Loucy (cell line): ENCODE results near the gene VDAC2.

ENCODE experiments used
- CTCF ChIP-seq: fragments of 200-600 bp; sonication (generic); conservative IDR thresholded peaks from 2 replicates; pipeline ENCODE4 v1.5.1; 2014; ENCODE audit warnings: mild to moderate bottlenecking, antibody characterized with exemption, low read length
- EZH2phosphoT487 ChIP-seq: fragments of 200-600 bp; IDR thresholded peaks from 2 replicates; pipeline ENCODE4 v1.6.1; 2018; ENCODE audit warnings: antibody characterized with exemption, mild to moderate bottlenecking, moderate library complexity, borderline replicate concordance

DNA sequence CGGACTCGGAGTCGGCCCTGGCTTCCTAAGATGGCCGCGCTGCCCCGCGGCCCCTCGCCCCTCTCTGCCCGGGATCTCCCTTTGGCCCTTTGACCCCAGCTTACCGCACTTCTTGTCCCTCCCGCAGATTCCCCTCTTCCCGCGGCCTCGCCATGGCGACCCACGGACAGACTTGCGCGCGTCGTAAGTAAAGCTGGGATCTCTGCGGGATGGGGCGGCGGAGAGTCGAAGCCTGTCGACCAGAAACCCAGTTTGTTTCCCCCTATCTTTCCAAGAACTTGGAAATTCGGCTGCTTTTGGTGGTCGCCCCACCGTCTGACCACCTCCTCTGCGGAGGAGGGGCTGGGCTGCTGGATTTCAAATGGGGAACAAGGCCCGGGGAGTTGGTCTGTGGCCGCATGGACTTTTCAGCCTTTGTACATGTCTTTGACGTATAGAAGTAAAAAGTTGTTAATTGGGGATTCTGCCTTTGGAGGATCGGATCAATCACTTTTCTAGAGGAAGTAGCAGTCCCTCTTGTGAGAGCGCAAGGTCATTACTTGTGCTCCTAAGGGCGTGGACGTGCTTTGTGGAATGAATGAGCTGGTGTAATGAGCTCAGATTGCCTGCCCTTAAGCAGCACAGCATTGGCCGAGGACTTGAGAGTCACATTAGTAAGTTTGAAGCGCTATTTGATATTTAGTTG is 553 bp downstream of the VDAC2 start:
- TF ChIP-seq CTCF: no peak
- no peak for TF ChIP-seq EZH2phosphoT487
